Keratinocyte (primary cell): ENCODE results near the gene CHD2. TPM values are rescaled to one million over a fixed set of nuclear protein-coding genes. Genes with fewer than 3 reads are reported as not detected.

Experiments
- DNase-seq: peaks from one replicate; pipeline ENCODE4 v3.0.0-alpha.2; 2011; ENCODE audit warnings: low read depth, missing footprints, low spot score
- FAIRE-seq: peaks from 2 replicates; lab custom pipeline; 2011; peaks lifted over from hg19 to GRCh38; lab: Jason Lieb, UNC
- H2AFZ ChIP-seq: 2 replicates; pipeline ENCODE4 v1.6.0; 2012; ENCODE audit warnings: low read length, control low read depth, inconsistent platforms; ENCODE audit not compliant: control insufficient read depth
- H3K27ac ChIP-seq: 2 replicates; pipeline ENCODE4 v1.5.1; 2011; ENCODE audit warnings: low read length; ENCODE audit not compliant: control insufficient read depth, insufficient read depth
- H3K27me3 ChIP-seq: 3 replicates; pipeline ENCODE4 v1.6.0; 2011; ENCODE audit warnings: low read length; ENCODE audit not compliant: control insufficient read depth, insufficient read depth; ENCODE audit errors: extremely low read depth
- H3K36me3 ChIP-seq, 2 experiments: 2 replicates in 1 of 2; 3 replicates in 1 of 2; pipeline ENCODE4 v1.5.1; 2011; ENCODE audit warnings: low read length in 2 of 2, mild to moderate bottlenecking in 1 of 2; ENCODE audit not compliant: control insufficient read depth in 2 of 2, insufficient read depth in 2 of 2; ENCODE audit errors: extremely low read depth in 1 of 2
- H3K4me1 ChIP-seq: 3 replicates; pipeline ENCODE4 v1.5.1; 2011; ENCODE audit warnings: low read length; ENCODE audit not compliant: control insufficient read depth, insufficient read depth; ENCODE audit errors: extremely low read depth
- H3K4me2 ChIP-seq: 3 replicates; pipeline ENCODE4 v1.6.0; 2011; ENCODE audit warnings: low read depth, low read length; ENCODE audit not compliant: control insufficient read depth, insufficient read depth; ENCODE audit errors: extremely low read depth
- H3K4me3 ChIP-seq, 3 experiments: fragments of 200-600 bp in 1 of 3; sonication (generic) in 1 of 3; 2 replicates in 2 of 3; 3 replicates in 1 of 3; pipeline ENCODE4 v1.5.1; 2011 to 2016; ENCODE audit warnings: low read length in 3 of 3, mild to moderate bottlenecking in 3 of 3, control low read depth in 2 of 3, inconsistent platforms in 1 of 3, low read depth in 1 of 3, mixed read lengths in 1 of 3, mixed run types in 1 of 3, moderate library complexity in 1 of 3; ENCODE audit not compliant: control insufficient read depth in 2 of 3, insufficient read depth in 2 of 3; ENCODE audit errors: extremely low read depth in 1 of 3
- H3K79me2 ChIP-seq: 2 replicates; pipeline ENCODE4 v1.6.0; 2012; ENCODE audit warnings: low read length; ENCODE audit not compliant: control insufficient read depth, insufficient read depth
- H3K9ac ChIP-seq: 3 replicates; pipeline ENCODE4 v1.6.0; 2011; ENCODE audit warnings: low read length; ENCODE audit not compliant: control insufficient read depth, insufficient read depth; ENCODE audit errors: extremely low read depth
- H3K9me1 ChIP-seq: 3 replicates; pipeline ENCODE4 v1.6.0; 2011; ENCODE audit warnings: low read length; ENCODE audit not compliant: control insufficient read depth, insufficient read depth; ENCODE audit errors: extremely low read depth
- H3K9me3 ChIP-seq: 2 replicates; pipeline ENCODE4 v1.5.1; 2012; ENCODE audit warnings: low read depth, low read length; ENCODE audit not compliant: control insufficient read depth
- H4K20me1 ChIP-seq: 3 replicates; pipeline ENCODE4 v1.6.0; 2011; ENCODE audit warnings: low read length; ENCODE audit not compliant: control insufficient read depth, insufficient read depth; ENCODE audit errors: extremely low read depth
- EZH2 ChIP-seq: IDR thresholded peaks from one replicate; pipeline ENCODE4 v1.6.1; 2012; ENCODE audit warnings: inconsistent platforms, mild to moderate bottlenecking, low read length, moderate library complexity
- dilution Hi-C: fragments of 300-500 bp; cut with MboI; formaldehyde crosslinking; loops from one replicate; pipeline ENCODE4 v1.7.0; 2020; ENCODE audit warnings: low sequenced_read_pairs; ENCODE audit not compliant: extremely low pct_ligation_motif_present
- polyA plus RNA-seq, 5 experiments: library from polyadenylated mRNA; depleted of rRNA in 3 of 5; stranded (reverse) in 3 of 5; stranded (forward) in 1 of 5; unstranded in 1 of 5; fragments of >200 nt; gene quantifications; 1 replicate in 1 of 5; 2 replicates in 3 of 5; 3 replicates in 1 of 5; pipeline versions ENCODE4 v1.2.1 to v1.2.3, GENCODE V29; 2011 to 2012; ENCODE audit warnings: missing spikeins in 2 of 5, low read depth in 1 of 5, low replicate concordance in 1 of 5
- TF ChIP-seq, protein P1 (sequence below), 3 experiments: IDR thresholded peaks in 1 of 3; conservative IDR thresholded peaks in 1 of 3; optimal IDR thresholded peaks in 1 of 3; 2 replicates in 2 of 3; 3 replicates in 1 of 3; pipeline versions ENCODE3 to v1.5.1; 2011; ENCODE audit warnings: low read length in 3 of 3, mild to moderate bottlenecking in 3 of 3, moderate library complexity in 2 of 3, control low read depth in 1 of 3, inconsistent platforms in 1 of 3; ENCODE audit not compliant: insufficient read depth in 2 of 3; ENCODE audit errors: extremely low read depth in 1 of 3

CHD2 gene
- polyA plus RNA-seq, 1 donor (not counting 4 experiments of a cell fraction or from before 2014, with no cell fraction given), result 62.0 TPM

DNA sequence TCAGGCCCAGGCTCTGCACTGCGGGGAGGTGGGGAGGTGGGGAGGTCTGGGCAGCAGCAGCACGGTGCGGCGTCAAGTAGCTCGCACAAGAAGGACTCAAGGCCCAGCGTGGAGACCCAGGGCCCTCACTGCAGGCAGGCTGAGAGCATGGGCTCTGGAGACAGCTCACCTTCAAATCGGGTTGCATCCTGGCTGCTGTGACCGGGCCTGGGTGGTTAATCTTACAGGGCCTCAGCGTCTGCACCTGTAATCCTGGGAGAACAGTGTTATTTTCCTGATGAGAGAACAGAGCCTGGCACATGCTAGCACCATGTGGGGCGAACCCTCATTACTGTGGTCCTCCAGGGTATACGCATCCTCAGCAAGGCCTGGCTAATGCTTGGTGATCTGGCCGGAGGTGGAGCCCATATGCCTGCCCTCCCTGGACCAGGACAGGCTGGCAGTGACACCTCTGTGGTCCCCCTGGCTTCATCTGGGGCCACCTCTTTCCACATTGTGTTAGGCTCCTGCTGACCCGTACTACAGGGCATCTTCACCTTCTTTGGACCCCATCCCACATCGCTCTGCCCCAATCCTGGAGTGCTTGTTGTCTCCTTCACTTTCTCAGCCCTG lies 133.4 kb downstream of the CHD2 start:
- no peaks in the 10 kb centered on the region for H3K9me3 ChIP-seq
- DNase-seq (no peak), FAIRE-seq (no peak)
- dilution Hi-C loops, result no loop called here
- no peak overlapping the region for H3K4me3 ChIP-seq
- H3K27me3 ChIP-seq, result no peaks in the 10 kb centered on the region
- peaks cover 26% of the 10 kb centered on the region for H3K4me1 ChIP-seq
- peaks cover 7% of the 10 kb centered on the region for H3K9me1 ChIP-seq
- no peak overlapping the region for H3K27ac ChIP-seq
- peaks cover 6% of the 10 kb centered on the region for H4K20me1 ChIP-seq
- no peak overlapping the region for H3K9ac ChIP-seq
- TF ChIP-seq, protein P1, sequence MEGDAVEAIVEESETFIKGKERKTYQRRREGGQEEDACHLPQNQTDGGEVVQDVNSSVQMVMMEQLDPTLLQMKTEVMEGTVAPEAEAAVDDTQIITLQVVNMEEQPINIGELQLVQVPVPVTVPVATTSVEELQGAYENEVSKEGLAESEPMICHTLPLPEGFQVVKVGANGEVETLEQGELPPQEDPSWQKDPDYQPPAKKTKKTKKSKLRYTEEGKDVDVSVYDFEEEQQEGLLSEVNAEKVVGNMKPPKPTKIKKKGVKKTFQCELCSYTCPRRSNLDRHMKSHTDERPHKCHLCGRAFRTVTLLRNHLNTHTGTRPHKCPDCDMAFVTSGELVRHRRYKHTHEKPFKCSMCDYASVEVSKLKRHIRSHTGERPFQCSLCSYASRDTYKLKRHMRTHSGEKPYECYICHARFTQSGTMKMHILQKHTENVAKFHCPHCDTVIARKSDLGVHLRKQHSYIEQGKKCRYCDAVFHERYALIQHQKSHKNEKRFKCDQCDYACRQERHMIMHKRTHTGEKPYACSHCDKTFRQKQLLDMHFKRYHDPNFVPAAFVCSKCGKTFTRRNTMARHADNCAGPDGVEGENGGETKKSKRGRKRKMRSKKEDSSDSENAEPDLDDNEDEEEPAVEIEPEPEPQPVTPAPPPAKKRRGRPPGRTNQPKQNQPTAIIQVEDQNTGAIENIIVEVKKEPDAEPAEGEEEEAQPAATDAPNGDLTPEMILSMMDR (optimal IDR thresholded peaks at IDR 0.05 in 1 of 3, IDR thresholded peaks at IDR 0.05 in 1 of 3, conservative IDR thresholded peaks at IDR 0.05 in 1 of 3; ENCODE audit: extremely low read depth in 1 of 3, insufficient read depth in 2 of 3, low read length in 3 of 3), result no peak
- H2AFZ ChIP-seq, result no peak overlapping the region
- no peak overlapping the region for H3K4me2 ChIP-seq
- no peaks in the 10 kb centered on the region for H3K79me2 ChIP-seq
- no peaks in the 10 kb centered on the region for H3K36me3 ChIP-seq

DNA sequence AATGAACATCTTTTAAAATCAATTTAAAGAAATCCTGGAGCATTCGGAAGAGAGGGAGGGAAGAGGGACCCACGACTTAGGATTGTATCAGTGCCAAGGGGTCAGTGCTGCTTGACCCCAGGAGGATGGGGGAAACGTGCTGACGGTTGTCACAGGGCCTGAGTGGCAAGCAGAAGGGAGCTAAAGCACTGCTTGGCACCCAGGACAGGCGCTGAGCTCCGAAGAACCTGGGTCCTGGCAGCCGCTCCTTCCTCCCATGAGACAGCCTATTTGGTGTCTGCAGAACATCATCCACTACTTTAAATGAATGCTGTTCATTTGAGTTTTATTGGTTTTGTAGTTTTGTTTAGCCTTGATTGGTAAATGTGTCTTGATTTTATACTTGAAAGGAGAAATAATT lies 134.4 kb downstream of the CHD2 start:
- no peak overlapping the region for H2AFZ ChIP-seq
- H3K4me2 ChIP-seq, result no peak overlapping the region
- H3K79me2 ChIP-seq, result no peaks in the 10 kb centered on the region
- H3K9ac ChIP-seq, result no peak overlapping the region
- dilution Hi-C loops, result no loop called here
- peaks cover 3% of the 10 kb centered on the region for H3K9me1 ChIP-seq
- no peak overlapping the region for H3K4me3 ChIP-seq
- no peaks in the 10 kb centered on the region for H3K36me3 ChIP-seq
- FAIRE-seq, result no peak
- H3K27ac ChIP-seq, result no peak overlapping the region
- H3K9me3 ChIP-seq, result no peaks in the 10 kb centered on the region
- TF ChIP-seq, protein P1 (optimal IDR thresholded peaks at IDR 0.05 in 1 of 3, IDR thresholded peaks at IDR 0.05 in 1 of 3, conservative IDR thresholded peaks at IDR 0.05 in 1 of 3; ENCODE audit: extremely low read depth in 1 of 3, insufficient read depth in 2 of 3, low read length in 3 of 3), result no peak
- no peak for TF ChIP-seq EZH2
- H4K20me1 ChIP-seq, result no peaks in the 10 kb centered on the region
- DNase-seq, result no peak
- peaks cover 16% of the 10 kb centered on the region for H3K4me1 ChIP-seq
- H3K27me3 ChIP-seq, result no peaks in the 10 kb centered on the region
